Coronary artery (tissue), 2 donors: ENCODE data around the gene LPP.

ENCODE experiments used
- DNase-seq: peaks from one replicate; pipeline ENCODE4 v3.0.0-alpha.2; 2017; ENCODE audit warnings: low spot score
- H3K27ac ChIP-seq, 2 donors: fragments of 200-600 bp; sonication (generic); one replicate each; pipeline ENCODE4 v1.5.1; 2016 to 2019
- H3K4me3 ChIP-seq: fragments of 200-600 bp; sonication (generic); 2 replicates; pipeline ENCODE4 v1.5.1; 2016; ENCODE audit warnings: mild to moderate bottlenecking, moderate library complexity
- CTCF ChIP-seq: fragments of 200-600 bp; sonication (generic); IDR thresholded peaks from one replicate; pipeline ENCODE4 v1.5.1; 2019; ENCODE audit warnings: antibody characterized with exemption

The LPP gene

GRCh38 chr3:188209034-188209433 is 55.1 kb downstream of the LPP start:
- peak overlapping the region; percentile 56 to 77 for H3K27ac ChIP-seq
- TF ChIP-seq CTCF: no peak

DNA sequence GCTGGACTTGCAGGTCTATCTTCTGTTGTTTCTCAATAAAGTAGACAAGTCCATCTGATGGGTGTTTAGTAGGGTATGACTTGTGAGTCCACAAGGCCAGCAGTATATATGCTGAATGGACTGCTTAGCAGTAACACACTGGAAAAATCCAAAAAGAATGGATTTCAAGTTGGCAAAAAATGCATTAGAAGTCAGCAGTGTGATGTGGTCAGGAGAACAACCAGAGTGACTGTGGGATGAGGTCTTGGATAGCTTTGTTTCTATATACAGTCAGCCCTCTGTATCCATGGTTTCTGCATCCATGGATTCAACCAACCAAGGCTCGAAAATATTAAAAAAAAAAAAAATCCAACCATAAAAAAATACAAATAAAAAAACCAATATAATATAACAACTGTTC is 55.8 kb downstream of the LPP start:
- H3K27ac ChIP-seq: peak overlapping the region; percentile 56 to 77
- H3K4me3 ChIP-seq: no peak overlapping the region
- no peak for DNase-seq
- no peak for TF ChIP-seq CTCF

More at GRCh38 chr3:188209034-188209433, 55.1 kb downstream of the LPP start:
- no peak for DNase-seq
- no peak overlapping the region for H3K4me3 ChIP-seq

DNA sequence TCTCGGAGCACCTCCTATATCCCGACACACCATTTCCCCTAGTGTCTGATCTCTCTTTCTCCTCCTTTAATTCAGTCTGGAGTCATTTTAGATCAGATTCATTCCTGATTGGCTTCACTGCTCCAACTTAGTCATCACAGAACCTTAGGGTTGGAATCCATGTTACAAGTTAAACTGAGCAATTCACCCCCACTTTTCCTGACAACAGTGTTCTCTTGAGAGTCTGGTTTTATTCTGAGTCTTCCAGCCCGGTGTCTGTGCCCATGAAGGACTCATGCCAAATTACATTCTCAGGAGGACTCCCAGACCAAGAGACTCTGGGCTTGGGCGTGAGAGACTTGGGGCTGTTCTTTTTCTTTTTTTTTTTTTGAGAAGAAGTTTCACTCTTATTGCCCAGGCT is 57.5 kb downstream of the LPP start:
- peak overlapping the region; percentile 69 for H3K4me3 ChIP-seq
- H3K27ac ChIP-seq: peak overlapping the region; percentile 94 to 96
- TF ChIP-seq CTCF: no peak
- no peak for DNase-seq

GRCh38 chr3:188212308-188212969 is 58.5 kb downstream of the LPP start:
- DNase-seq: peak; percentile 87
- Histone ChIP-seq H3K27ac (peak overlapping the region; percentile 94 to 96), H3K4me3 (peak overlapping the region; percentile 69)
- TF ChIP-seq CTCF: no peak

- no peak for TF ChIP-seq CTCF
- Histone ChIP-seq H3K27ac (peak overlapping the region; percentile 94 to 96), H3K4me3 (peak overlapping the region; percentile 69)
- DNase-seq: no peak
Measured at GRCh38 chr3:188214442-188214841, 60.5 kb downstream of the LPP start.

- H3K4me3 ChIP-seq: peak overlapping the region; percentile 69
- TF ChIP-seq CTCF: no peak
- H3K27ac ChIP-seq: peak overlapping the region; percentile 94 to 96
- no peak for DNase-seq
Measured at GRCh38 chr3:188215129-188215528, 61.2 kb downstream of the LPP start.

GRCh38 chr3:188217011-188217463 is 63.1 kb downstream of the LPP start:
- peak overlapping the region; percentile 69 for H3K4me3 ChIP-seq
- peak overlapping the region; percentile 94 to 96 for H3K27ac ChIP-seq
- TF ChIP-seq CTCF: no peak
- DNase-seq: no peak
